Spleen (tissue), 7 donors: ENCODE data around the gene CAPN10.

ENCODE experiments used
- CTCF ChIP-seq, 11 experiments: fragments of 200-600 bp in 7 of 11; fragments of 450-650 bp in 4 of 11; sonication (generic) in 4 of 11; IDR thresholded peaks in 8 of 11; conservative IDR thresholded peaks in 3 of 11; 1 replicate in 7 of 11; 2 replicates in 4 of 11; pipeline versions ENCODE4 v1.4.0 to v1.8.0; 2016 to 2021; ENCODE audit warnings: antibody characterized with exemption in 11 of 11, inconsistent platforms in 4 of 11, mild to moderate bottlenecking in 1 of 11
- POLR2A ChIP-seq, 3 donors: fragments of 450-650 bp; IDR thresholded peaks; one replicate each; pipeline ENCODE4 v1.5.1; 2017; ENCODE audit warnings: antibody characterized with exemption in 3 of 3, mild to moderate bottlenecking in 1 of 3
- donor health status: DM: no; HTN: no; CAD: no; lungs with moderate emphysema.
- donor health status: DM: no; HTN: no; CAD: no.
- donor health status: DM: no; HTN: no; CAD: no.

- TF ChIP-seq CTCF (IDR thresholded peaks at IDR 0.05 in 8 of 11, conservative IDR thresholded peaks at IDR 0.05 in 3 of 11) = no peak
- TF ChIP-seq POLR2A (IDR thresholded peaks at IDR 0.05) = no peak
These were observed 795 bp upstream of the CAPN10 start for GRCh38 chr2:240585681-240586197.
